ENCODE measurements around the gene METRN.

METRN gene

DNA sequence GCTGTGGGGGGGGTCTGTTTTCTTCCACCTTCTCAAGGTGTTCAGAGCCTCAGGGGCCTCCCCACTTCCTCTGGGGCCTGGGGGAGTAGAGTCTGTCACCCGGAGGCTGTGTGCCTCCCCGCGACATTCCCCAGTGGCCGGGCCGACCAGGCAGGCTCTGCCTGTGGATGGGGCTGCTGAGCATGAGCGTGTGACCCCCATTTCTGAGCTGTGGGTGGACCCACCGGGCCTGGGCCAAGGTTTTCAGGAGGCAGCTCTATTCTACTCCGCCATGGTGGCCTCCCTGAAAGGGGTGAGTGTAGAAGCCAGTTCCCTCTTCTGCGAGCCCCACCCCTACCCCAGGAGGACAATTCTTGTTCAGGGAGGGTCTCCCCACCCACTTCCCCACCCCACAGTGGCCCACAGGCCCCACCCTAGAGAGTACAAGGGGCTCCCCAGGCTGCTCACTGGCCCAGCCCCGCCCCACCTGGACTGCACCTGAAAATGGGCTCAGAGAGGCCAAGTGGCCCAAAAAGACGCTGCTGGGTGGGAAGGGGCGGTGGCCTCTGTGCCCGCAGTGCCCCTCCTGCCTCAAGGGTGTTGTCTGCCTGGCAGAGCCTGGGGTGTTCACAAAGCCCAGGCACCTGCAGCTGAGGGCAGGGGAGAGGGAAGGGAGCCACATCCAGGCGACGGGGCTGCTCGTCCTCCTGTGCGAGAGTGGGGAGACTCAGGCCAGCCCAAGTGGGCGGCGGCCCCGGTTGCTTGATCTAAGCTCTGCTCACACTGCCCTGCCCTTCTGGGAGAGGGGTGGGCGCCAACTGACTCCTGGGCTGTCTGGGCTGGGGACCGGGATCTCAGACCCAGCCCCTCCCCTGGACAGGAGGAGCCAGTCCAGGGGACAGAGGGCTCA, 47.0 kb downstream of the METRN start:
- DNase-seq: no peak

DNA sequence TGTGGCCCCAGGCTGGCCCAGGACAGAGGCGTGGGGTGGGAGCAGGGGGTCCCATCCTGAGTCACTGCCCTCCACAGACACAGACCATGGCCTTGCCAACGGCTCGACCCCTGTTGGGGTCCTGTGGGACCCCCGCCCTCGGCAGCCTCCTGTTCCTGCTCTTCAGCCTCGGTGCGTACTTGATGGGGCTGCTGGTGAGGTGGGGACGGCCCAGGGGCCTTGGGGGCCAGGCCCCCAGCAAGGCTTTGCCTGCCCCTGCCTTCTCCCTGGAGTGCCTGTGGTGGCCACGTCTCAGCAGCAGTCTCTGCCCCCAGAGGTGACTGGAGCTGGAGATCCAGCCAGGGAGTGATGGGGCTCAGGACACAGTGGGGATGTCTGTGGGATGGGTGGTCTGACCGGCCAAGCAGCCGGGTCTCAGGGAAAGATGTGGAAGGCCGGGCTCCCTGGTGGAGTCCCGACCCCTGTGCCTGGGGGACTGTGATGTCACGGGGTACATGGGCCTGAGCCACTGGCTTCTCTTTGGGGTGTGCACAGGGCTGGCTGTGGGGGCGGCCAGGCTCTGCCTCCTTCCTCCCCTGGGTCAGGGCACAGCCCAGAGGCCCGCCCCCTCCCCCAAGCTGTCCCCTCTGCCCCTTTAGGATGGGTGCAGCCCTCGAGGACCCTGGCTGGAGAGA, 47.8 kb downstream of the METRN start:
- DNase-seq: no peak

DNA sequence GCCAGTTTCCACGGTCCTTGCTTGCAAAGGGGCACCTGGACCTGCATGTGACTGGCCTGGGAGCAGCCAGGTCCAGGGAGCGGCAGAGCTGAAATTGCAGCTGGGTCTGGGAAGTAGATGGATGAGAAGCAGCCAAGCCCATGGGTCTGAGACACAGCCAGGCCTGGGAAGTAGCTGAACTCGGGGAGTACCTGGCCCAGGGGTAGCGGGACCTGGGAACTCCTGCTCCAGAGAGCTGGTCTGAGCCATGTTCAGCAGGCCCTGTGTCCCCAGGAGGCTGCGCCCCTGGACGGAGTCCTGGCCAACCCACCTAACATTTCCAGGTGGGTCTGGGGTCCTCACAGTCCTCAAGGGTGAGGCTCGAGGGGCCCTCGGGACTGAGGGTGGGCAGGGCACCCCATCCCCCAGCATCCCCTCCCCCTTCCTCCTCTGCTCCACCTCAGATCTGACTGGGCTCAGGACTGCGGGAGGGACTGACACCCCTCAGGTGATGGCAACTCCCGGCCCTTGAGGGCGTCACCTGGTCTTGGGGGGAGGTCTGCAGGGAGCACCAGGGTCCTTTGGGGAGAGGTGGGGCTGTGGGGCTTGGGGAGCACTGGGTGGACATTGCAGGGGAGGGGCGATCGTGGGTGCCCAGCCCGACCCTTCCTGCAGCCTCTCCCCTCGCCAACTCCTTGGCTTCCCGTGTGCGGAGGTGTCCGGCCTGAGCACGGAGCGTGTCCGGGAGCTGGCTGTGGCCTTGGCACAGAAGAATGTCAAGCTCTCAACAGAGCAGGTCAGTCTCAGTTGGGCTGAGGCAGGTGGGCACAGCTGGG, 48.7 kb downstream of the METRN start:
- DNase-seq: no peak

GRCh38 chr16:764184-764750, 49.3 kb downstream of the METRN start:
- no peak for DNase-seq

- no peak for DNase-seq
Observed at GRCh38 chr16:764848-765487, 50.0 kb downstream of the METRN start.

DNA sequence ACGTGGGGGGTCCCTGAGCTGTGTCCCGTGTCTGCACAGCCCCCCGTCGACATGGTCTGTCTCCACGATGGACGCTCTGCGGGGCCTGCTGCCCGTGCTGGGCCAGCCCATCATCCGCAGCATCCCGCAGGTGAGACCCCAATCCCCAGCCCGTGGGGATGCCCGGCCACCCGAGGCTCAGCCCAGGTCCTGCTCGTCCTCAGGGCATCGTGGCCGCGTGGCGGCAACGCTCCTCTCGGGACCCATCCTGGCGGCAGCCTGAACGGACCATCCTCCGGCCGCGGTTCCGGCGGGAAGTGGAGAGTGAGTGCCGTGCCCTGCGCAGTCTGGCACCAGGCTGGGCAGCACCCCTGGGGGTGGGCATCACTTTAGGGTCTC, 50.6 kb downstream of the METRN start:
- DNase-seq: no peak

- DNase-seq: no peak
Observed at GRCh38 chr16:766008-766819, 51.3 kb downstream of the METRN start.

DNA sequence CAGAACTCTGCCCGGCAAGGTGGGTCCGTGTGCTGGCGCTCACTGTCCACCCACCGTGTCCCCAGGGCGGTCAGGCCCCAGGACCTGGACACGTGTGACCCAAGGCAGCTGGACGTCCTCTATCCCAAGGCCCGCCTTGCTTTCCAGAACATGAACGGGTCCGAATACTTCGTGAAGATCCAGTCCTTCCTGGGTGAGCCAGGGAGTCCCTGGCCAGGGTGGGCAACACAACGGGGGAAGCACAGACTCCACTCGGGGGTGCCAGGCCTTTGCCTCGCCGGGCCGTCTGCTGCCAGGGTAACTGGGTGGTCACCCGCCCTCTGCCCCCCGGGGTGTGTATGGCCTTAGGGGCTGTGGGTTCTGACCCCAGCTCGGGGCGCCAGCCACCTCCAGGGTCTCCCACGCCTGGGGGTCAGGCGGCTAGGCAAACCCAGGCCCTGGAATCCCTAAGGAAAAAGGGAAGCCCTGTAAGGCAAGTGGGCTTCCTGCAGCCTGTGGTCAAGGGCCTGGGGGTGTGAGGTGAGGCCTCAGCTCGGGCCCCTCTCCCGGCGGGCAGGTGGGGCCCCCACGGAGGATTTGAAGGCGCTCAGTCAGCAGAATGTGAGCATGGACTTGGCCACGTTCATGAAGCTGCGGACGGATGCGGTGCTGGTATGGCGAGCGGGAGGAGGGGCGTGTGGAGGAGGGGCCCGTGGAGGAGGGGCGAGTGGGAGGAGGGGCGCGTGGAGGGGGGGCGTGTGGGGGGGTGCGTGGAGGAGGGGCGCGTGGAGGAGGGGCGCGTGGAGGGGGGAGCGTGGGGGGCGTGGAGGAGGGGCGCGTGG, 52.1 kb downstream of the METRN start:
- no peak for DNase-seq

DNA sequence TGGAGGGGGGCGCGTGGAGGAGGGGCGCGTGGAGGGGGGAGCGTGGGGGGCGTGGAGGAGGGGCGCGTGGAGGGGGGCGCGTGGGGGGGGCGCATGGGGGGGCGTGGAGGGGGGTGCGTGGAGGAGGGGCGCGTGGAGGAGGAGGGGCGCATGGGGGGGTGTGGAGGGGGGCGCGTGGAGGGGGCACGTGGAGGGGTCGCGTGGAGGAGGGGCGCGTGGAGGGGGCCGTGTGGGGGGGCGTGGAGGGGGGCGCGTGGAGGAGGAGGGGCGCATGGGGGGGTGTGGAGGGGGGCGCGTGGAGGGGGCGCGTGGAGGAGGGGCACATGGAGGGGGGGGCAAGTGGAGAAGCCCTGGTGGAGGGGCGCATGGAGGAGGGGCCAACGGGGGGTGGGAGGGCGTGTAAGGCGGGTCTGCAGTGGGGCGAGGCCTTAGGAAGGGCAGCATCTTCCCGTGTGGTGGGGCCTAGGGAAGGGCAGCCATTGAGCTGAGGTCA, 52.9 kb downstream of the METRN start:
- DNase-seq: no peak

DNA sequence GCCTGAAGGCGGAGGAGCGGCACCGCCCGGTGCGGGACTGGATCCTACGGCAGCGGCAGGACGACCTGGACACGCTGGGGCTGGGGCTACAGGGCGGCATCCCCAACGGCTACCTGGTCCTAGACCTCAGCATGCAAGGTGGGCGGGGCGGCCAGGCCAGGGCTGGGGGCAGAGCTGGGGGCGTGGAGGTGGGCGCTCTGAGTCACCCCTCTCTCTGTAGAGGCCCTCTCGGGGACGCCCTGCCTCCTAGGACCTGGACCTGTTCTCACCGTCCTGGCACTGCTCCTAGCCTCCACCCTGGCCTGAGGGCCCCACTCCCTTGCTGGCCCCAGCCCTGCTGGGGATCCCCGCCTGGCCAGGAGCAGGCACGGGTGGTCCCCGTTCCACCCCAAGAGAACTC, 53.5 kb downstream of the METRN start:
- no peak for DNase-seq

All from activated CD4-positive, CD25-positive, alpha-beta regulatory T cell (primary cell).